OCI-LY3 (cell line): ENCODE measurements around the gene ENPEP.

Experiments
- H2AFZ ChIP-seq: fragments of 200-600, 300-600 bp; shearing (Covaris generic); 2 replicates; pipeline ENCODE4 v1.6.0; 2014; ENCODE audit warnings: antibody characterized with exemption, low read depth, low read length
- H3K27ac ChIP-seq: fragments of 200-600, 300-600 bp; sonication (generic); 2 replicates; pipeline ENCODE4 v1.5.1; 2014; ENCODE audit warnings: mild to moderate bottlenecking, low read length, moderate library complexity, mixed read lengths
- H3K27me3 ChIP-seq: fragments of 200-600, 300-600 bp; sonication (generic); 2 replicates; pipeline ENCODE4 v1.6.1; 2014; ENCODE audit warnings: low read depth, low read length, mixed read lengths
- H3K36me3 ChIP-seq: fragments of 200-600, 300-600 bp; sonication (generic); replicated peaks from 2 replicates; pipeline ENCODE3; 2014; ENCODE audit warnings: low read depth, low read length, mixed read lengths
- H3K4me1 ChIP-seq: fragments of 300-600, 200-600 bp; sonication (generic); 2 replicates; pipeline ENCODE4 v1.6.1; 2014; ENCODE audit warnings: low read length, mixed read lengths
- H3K4me2 ChIP-seq: fragments of 200-600, 300-600 bp; sonication (generic); 2 replicates; pipeline ENCODE4 v1.6.1; 2014; ENCODE audit warnings: low read length, mixed read lengths
- H3K4me3 ChIP-seq: fragments of 300-600, 200-600 bp; sonication (generic); 2 replicates; pipeline ENCODE4 v1.5.1; 2014; ENCODE audit warnings: antibody characterized with exemption, mild to moderate bottlenecking, low read length, moderate library complexity
- H3K79me2 ChIP-seq: fragments of 300-600, 200-600 bp; shearing (Covaris generic); 2 replicates; pipeline ENCODE4 v1.6.1; 2014; ENCODE audit warnings: mild to moderate bottlenecking, low read length, mixed read lengths
- H3K9ac ChIP-seq: fragments of 300-600, 200-600 bp; shearing (Covaris generic); 2 replicates; pipeline ENCODE4 v1.6.0; 2014; ENCODE audit warnings: mild to moderate bottlenecking, low read length, moderate library complexity
- H3K9me3 ChIP-seq: fragments of 200-600, 300-600 bp; shearing (Covaris generic); 2 replicates; pipeline ENCODE4 v1.6.1; 2014; ENCODE audit warnings: low read length, mixed read lengths; ENCODE audit not compliant: insufficient read depth
- H4K20me1 ChIP-seq: fragments of 200-600, 300-600 bp; sonication (generic); 2 replicates; pipeline ENCODE4 v1.6.1; 2016; ENCODE audit warnings: low read length, mixed read lengths; ENCODE audit not compliant: insufficient read depth
- CTCF ChIP-seq: fragments of 200-600, 300-600 bp; sonication (generic); IDR thresholded peaks from 2 replicates; pipeline ENCODE4 v1.5.1; 2014; ENCODE audit warnings: antibody characterized with exemption, low read length, low read depth
- EZH2phosphoT487 ChIP-seq: fragments of 200-600 bp; shearing (Covaris generic); IDR thresholded peaks from 2 replicates; pipeline ENCODE4 v1.6.1; 2018; ENCODE audit warnings: antibody characterized with exemption, mixed run types, low read depth

Gene ENPEP

GRCh38 chr4:110480746-110481271 is 4.9 kb downstream of the ENPEP start:
- Histone ChIP-seq H3K27ac (no peak overlapping the region), H3K36me3 (no peaks in the 10 kb centered on the region), H3K27me3 (peaks cover 67% of the 10 kb centered on the region), H3K4me2 (no peak overlapping the region), H3K9ac (no peak overlapping the region), H3K9me3 (no peaks in the 10 kb centered on the region), H3K79me2 (no peaks in the 10 kb centered on the region), H3K4me1 (peaks cover 20% of the 10 kb centered on the region), H3K4me3 (no peak overlapping the region), H2AFZ (no peak overlapping the region), H4K20me1 (peaks cover 9% of the 10 kb centered on the region)
- TF ChIP-seq CTCF = no peak
- TF ChIP-seq EZH2phosphoT487 = no peak

- Histone ChIP-seq H3K36me3 (no peaks in the 10 kb centered on the region), H3K4me1 (peaks cover 24% of the 10 kb centered on the region), H3K4me2 (peak overlapping the region; percentile 65), H3K9ac (no peak overlapping the region), H3K27ac (no peak overlapping the region), H3K79me2 (no peaks in the 10 kb centered on the region), H3K9me3 (no peaks in the 10 kb centered on the region), H3K27me3 (peaks cover 80% of the 10 kb centered on the region), H2AFZ (no peak overlapping the region), H4K20me1 (peaks cover 9% of the 10 kb centered on the region), H3K4me3 (peak overlapping the region; percentile 14; the same call in 1 of the 2 replicates)
- TF ChIP-seq CTCF = no peak
- TF ChIP-seq EZH2phosphoT487 = no peak
Measured at GRCh38 chr4:110483516-110483915, 7.6 kb downstream of the ENPEP start.

- Histone ChIP-seq H3K27me3 (peaks cover 84% of the 10 kb centered on the region), H3K27ac (no peak overlapping the region), H3K4me3 (peak overlapping the region; percentile 48), H3K79me2 (no peaks in the 10 kb centered on the region), H2AFZ (no peak overlapping the region), H4K20me1 (peaks cover 9% of the 10 kb centered on the region), H3K9ac (no peak overlapping the region), H3K9me3 (no peaks in the 10 kb centered on the region), H3K4me2 (peak overlapping the region; percentile 65), H3K4me1 (peaks cover 24% of the 10 kb centered on the region), H3K36me3 (no peaks in the 10 kb centered on the region)
- no peak for TF ChIP-seq CTCF
- no peak for TF ChIP-seq EZH2phosphoT487
Measured at GRCh38 chr4:110484029-110484428, 8.1 kb downstream of the ENPEP start.

GRCh38 chr4:110484767-110485166 is 8.8 kb downstream of the ENPEP start:
- Histone ChIP-seq H3K4me3 (no peak overlapping the region), H3K9ac (no peak overlapping the region), H3K4me2 (peak overlapping the region; percentile 51)

More at GRCh38 chr4:110484767-110485166, 8.8 kb downstream of the ENPEP start:
- Histone ChIP-seq H3K27ac (no peak overlapping the region), H3K79me2 (no peaks in the 10 kb centered on the region), H3K27me3 (peaks cover 81% of the 10 kb centered on the region), H3K4me1 (peaks cover 24% of the 10 kb centered on the region), H4K20me1 (peaks cover 9% of the 10 kb centered on the region), H3K36me3 (no peaks in the 10 kb centered on the region), H2AFZ (no peak overlapping the region), H3K9me3 (no peaks in the 10 kb centered on the region)
- no peak for TF ChIP-seq EZH2phosphoT487
- no peak for TF ChIP-seq CTCF
